ENCODE data around the gene DDN.

DNA sequence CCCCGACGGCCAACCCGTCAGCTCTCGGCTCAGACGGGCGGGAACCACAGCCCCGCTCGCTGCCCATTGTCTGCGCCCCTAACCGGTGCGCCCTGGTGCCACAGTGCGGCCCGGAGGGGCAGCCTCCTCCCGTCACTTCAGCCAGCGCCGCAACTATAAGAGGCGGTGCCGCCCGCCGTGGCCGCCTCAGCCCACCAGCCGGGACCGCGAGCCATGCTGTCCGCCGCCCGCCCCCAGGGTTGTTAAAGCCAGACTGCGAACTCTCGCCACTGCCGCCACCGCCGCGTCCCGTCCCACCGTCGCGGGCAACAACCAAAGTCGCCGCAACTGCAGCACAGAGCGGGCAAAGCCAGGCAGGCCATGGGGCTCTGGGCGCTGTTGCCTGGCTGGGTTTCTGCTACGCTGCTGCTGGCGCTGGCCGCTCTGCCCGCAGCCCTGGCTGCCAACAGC lies 20.9 kb downstream of the DDN start, which contains the start of gene WNT1:
- TF ChIP-seq GATA2 (IDR thresholded peaks at IDR 0.05; ENCODE audit: low read depth, low read length) (no peak), GATA3 (IDR thresholded peaks at IDR 0.05; ENCODE audit: low read depth, low read length) (no peak)

Measured in SH-SY5Y (cell line).